Measurements from ENCODE around the gene HDAC3. TPM values are rescaled to one million over a fixed set of nuclear protein-coding genes. Genes with fewer than 3 reads are reported as not detected.

HDAC3 gene
- total RNA-seq, 1 experiment from 2014 or later = 96.3 TPM

GRCh38 chr5:141634720-141635119 lies 1.9 kb downstream of the HDAC3 start:
- Mint-ChIP-seq H3K9me3 (ENCODE audit: low read depth, unreplicated experiment) (no peaks in the 10 kb centered on the region), H3K4me1 (ENCODE audit: low read depth, unreplicated experiment) (peaks cover 22% of the 10 kb centered on the region), H3K27me3 (ENCODE audit: unreplicated experiment) (no peaks in the 10 kb centered on the region), H3K27ac (ENCODE audit: unreplicated experiment) (no peak overlapping the region), H3K4me3 (ENCODE audit: low read depth, unreplicated experiment) (no peak overlapping the region), H3K36me3 (ENCODE audit: insufficient read depth, unreplicated experiment) (peaks cover 37% of the 10 kb centered on the region)
- no peak for DNase-seq
- TF ChIP-seq CTCF (IDR thresholded peaks at IDR 0.05; ENCODE audit: unreplicated experiment) = no peak
- BruUV-seq (replicated peaks) = no TSS peak
- intact Hi-C loops (cut with micrococcal nuclease; ENCODE audit: unreplicated experiment) = no loop called here
- CTCF ChIA-PET = no interaction called here

- Mint-ChIP-seq H3K36me3 (ENCODE audit: insufficient read depth, unreplicated experiment) (peaks cover 37% of the 10 kb centered on the region), H3K9me3 (ENCODE audit: low read depth, unreplicated experiment) (no peaks in the 10 kb centered on the region), H3K4me1 (ENCODE audit: low read depth, unreplicated experiment) (peaks cover 22% of the 10 kb centered on the region), H3K27me3 (ENCODE audit: unreplicated experiment) (no peaks in the 10 kb centered on the region), H3K4me3 (ENCODE audit: low read depth, unreplicated experiment) (no peak overlapping the region), H3K27ac (ENCODE audit: unreplicated experiment) (no peak overlapping the region)
- no peak for DNase-seq
- intact Hi-C loops (cut with micrococcal nuclease; ENCODE audit: unreplicated experiment) = no loop called here
- CTCF ChIA-PET = no interaction called here
- no peak for TF ChIP-seq CTCF (IDR thresholded peaks at IDR 0.05; ENCODE audit: unreplicated experiment)
- BruUV-seq (replicated peaks) = TSS peak; percentile 6
Measured at GRCh38 chr5:141633871-141634561, 2.6 kb downstream of the HDAC3 start.

- intact Hi-C loops (cut with micrococcal nuclease; ENCODE audit: unreplicated experiment) = no loop called here
- Mint-ChIP-seq H3K4me3 (ENCODE audit: low read depth, unreplicated experiment) (no peak overlapping the region), H3K4me1 (ENCODE audit: low read depth, unreplicated experiment) (peaks cover 22% of the 10 kb centered on the region), H3K27me3 (ENCODE audit: unreplicated experiment) (no peaks in the 10 kb centered on the region), H3K27ac (ENCODE audit: unreplicated experiment) (no peak overlapping the region), H3K9me3 (ENCODE audit: low read depth, unreplicated experiment) (no peaks in the 10 kb centered on the region), H3K36me3 (ENCODE audit: insufficient read depth, unreplicated experiment) (peaks cover 26% of the 10 kb centered on the region)
- TF ChIP-seq CTCF (IDR thresholded peaks at IDR 0.05; ENCODE audit: unreplicated experiment) = no peak
- DNase-seq = no peak
- CTCF ChIA-PET = interaction anchor here (0.9 to 1.3 kb wide), 2 partner anchors 13 to 125 kb away, joined by 3 to 8 read pairs; partner anchors contain the start of gene DIAPH1
- no TSS peak for BruUV-seq (replicated peaks)
Measured at GRCh38 chr5:141632650-141633049, 4.0 kb downstream of the HDAC3 start.

GRCh38 chr5:141630570-141631140 lies 6.0 kb downstream of the HDAC3 start:
- intact Hi-C loops (cut with micrococcal nuclease; ENCODE audit: unreplicated experiment) = no loop called here
- Mint-ChIP-seq H3K9me3 (ENCODE audit: low read depth, unreplicated experiment) (no peaks in the 10 kb centered on the region), H3K4me1 (ENCODE audit: low read depth, unreplicated experiment) (peaks cover 20% of the 10 kb centered on the region), H3K4me3 (ENCODE audit: low read depth, unreplicated experiment) (no peak overlapping the region), H3K27me3 (ENCODE audit: unreplicated experiment) (no peaks in the 10 kb centered on the region), H3K27ac (ENCODE audit: unreplicated experiment) (no peak overlapping the region), H3K36me3 (ENCODE audit: insufficient read depth, unreplicated experiment) (peaks cover 15% of the 10 kb centered on the region)
- BruUV-seq (replicated peaks) = no TSS peak
- CTCF ChIA-PET = interaction anchor here (0.6 kb wide), 2 partner anchors 12 to 15 kb away, joined by 4 to 5 read pairs; partner anchors contain the start of gene DIAPH1
- TF ChIP-seq CTCF (IDR thresholded peaks at IDR 0.05; ENCODE audit: unreplicated experiment) = no peak
- no peak for DNase-seq
